Panc1 (cell line): ENCODE results near the gene FOCAD. TPM values are rescaled to one million over a fixed set of nuclear protein-coding genes. Genes with fewer than 3 reads are reported as not detected.

Experiments used
- ATAC-seq: fragments of 200-7000 bp; cut with Tn5 transposase; 2 replicates; pipeline ENCODE4 v1.9.1; 2020; ENCODE audit warnings: mild to moderate bottlenecking, moderate library complexity
- BruUV-seq: library from RNA; stranded (reverse); fragments of 400-500 nt; replicated peaks from 2 replicates; lab custom pipeline; 2021; lab: Mats Ljungman, UMichigan
- CTCF ChIA-PET: fragments of 300-600 bp; sonication (Branson Sonifier 250); formaldehyde crosslinking; loops from one replicate; lab custom pipeline; 2022; ENCODE audit warnings: antibody characterized with exemption; lab: Charles Lee
- POLR2A ChIA-PET: fragments of 300-600 bp; sonication (Branson Sonifier 250); formaldehyde crosslinking; loops from one replicate; lab custom pipeline; 2022; ENCODE audit warnings: antibody characterized with exemption; lab: Charles Lee
- DNase-seq: peaks from one replicate; pipeline ENCODE4 v3.0.0-alpha.2; 2010; ENCODE audit warnings: low read depth, low spot score
- H3K27ac ChIP-seq: 2 replicates; pipeline ENCODE4 v1.5.1; 2011; ENCODE audit warnings: mild to moderate bottlenecking, low read length, inconsistent platforms
- H3K27me3 ChIP-seq: fragments of 200-500 bp; sonication (Bioruptor generic); 2 replicates; pipeline ENCODE4 v1.6.0; 2014; ENCODE audit warnings: low read length, inconsistent platforms; ENCODE audit not compliant: control insufficient read depth, insufficient read depth
- H3K36me3 ChIP-seq: fragments of 200-500 bp; sonication (Bioruptor generic); 2 replicates; pipeline ENCODE4 v1.5.1; 2014; ENCODE audit warnings: inconsistent platforms, mild to moderate bottlenecking, low read length, moderate library complexity; ENCODE audit not compliant: control insufficient read depth, insufficient read depth
- H3K4me1 ChIP-seq: 2 replicates; pipeline ENCODE4 v1.5.1; 2011; ENCODE audit warnings: inconsistent platforms, mild to moderate bottlenecking, low read length, moderate library complexity; ENCODE audit not compliant: control insufficient read depth, insufficient read depth
- H3K4me3 ChIP-seq, 2 experiments: 2 replicates each; pipeline ENCODE4 v1.5.1; 2011 to 2012; ENCODE audit warnings: low read depth in 2 of 2, low read length in 2 of 2, mild to moderate bottlenecking in 2 of 2, inconsistent platforms in 1 of 2, moderate library complexity in 1 of 2
- H3K9me3 ChIP-seq: fragments of 200-500 bp; sonication (Bioruptor generic); 2 replicates; pipeline ENCODE4 v1.5.1; 2014; ENCODE audit warnings: low read depth, mild to moderate bottlenecking, inconsistent platforms, low read length, moderate library complexity; ENCODE audit not compliant: control insufficient read depth, insufficient read depth
- CTCF ChIP-seq: fragments of 450-650 bp; IDR thresholded peaks from 2 replicates; pipeline ENCODE4 v1.5.1; 2017; ENCODE audit warnings: mild to moderate bottlenecking
- POLR2AphosphoS5 ChIP-seq: IDR thresholded peaks from 2 replicates; pipeline ENCODE4 v1.6.1; 2012; ENCODE audit warnings: mild to moderate bottlenecking, low read depth, low read length, moderate library complexity
- REST ChIP-seq, 2 experiments: IDR thresholded peaks; 2 replicates each; pipeline ENCODE4 v1.6.1; 2011 to 2012; ENCODE audit warnings: low read depth in 2 of 2, control low read depth in 1 of 2, low read length in 1 of 2, mild to moderate bottlenecking in 1 of 2, moderate library complexity in 1 of 2; ENCODE audit not compliant: insufficient read depth in 1 of 2
- SIN3A ChIP-seq: IDR thresholded peaks from 2 replicates; pipeline ENCODE4 v1.6.1; 2012; ENCODE audit warnings: low read depth, mild to moderate bottlenecking, low read length, moderate library complexity, borderline replicate concordance; ENCODE audit not compliant: insufficient read depth
- TCF7L2 ChIP-seq: IDR thresholded peaks from 2 replicates; pipeline ENCODE4 v1.6.1; 2011; ENCODE audit warnings: mild to moderate bottlenecking, low read depth, low read length, inconsistent platforms
- in situ Hi-C: cut with HindIII; loops from 2 replicates; pipeline ENCODE4 v1.10.0; 2016; ENCODE audit warnings: low sequenced_read_pairs, low pct_unique_long_range_greater_than_20kb
- intact Hi-C: fragments of 100-400 bp; cut with micrococcal nuclease; formaldehyde crosslinking; loops from one replicate; pipeline ENCODE4 v1.10.0; 2022; ENCODE audit not compliant: unreplicated experiment
- total RNA-seq: library from RNA; stranded (reverse); gene quantifications from one replicate; pipeline ENCODE4 v1.2.1, GENCODE V29; 2021; ENCODE audit not compliant: unreplicated experiment

FOCAD gene
- total RNA-seq, 1 experiment from 2014 or later: 9.8 TPM

GRCh38 chr9:21028466-21028865 lies 344.4 kb downstream of the FOCAD start:
- intact Hi-C loops: no loop called here
- ATAC-seq: no peak
- H3K4me3 ChIP-seq: no peak overlapping the region
- in situ Hi-C loops: no loop called here
- H3K27me3 ChIP-seq: no peaks in the 10 kb centered on the region
- no peaks in the 10 kb centered on the region for H3K4me1 ChIP-seq
- BruUV-seq: no TSS peak
- ChIA-PET CTCF (no interaction called here), POLR2A (no interaction called here)
- H3K9me3 ChIP-seq: no peaks in the 10 kb centered on the region
- TF ChIP-seq REST (IDR thresholded peaks at IDR 0.05; ENCODE audit: insufficient read depth in 1 of 2, low read depth in 2 of 2, low read length in 1 of 2): no peak
- no peak for TF ChIP-seq SIN3A
- TF ChIP-seq CTCF: no peak
- TF ChIP-seq TCF7L2: no peak
- no peak for TF ChIP-seq POLR2AphosphoS5
- H3K27ac ChIP-seq: no peak overlapping the region
- DNase-seq: no peak
- no peaks in the 10 kb centered on the region for H3K36me3 ChIP-seq

GRCh38 chr9:21029661-21030060 lies 345.6 kb downstream of the FOCAD start:
- ChIA-PET CTCF (no interaction called here), POLR2A (no interaction called here)
- DNase-seq: no peak
- no peak overlapping the region for H3K4me3 ChIP-seq
- BruUV-seq: no TSS peak
- no peaks in the 10 kb centered on the region for H3K27me3 ChIP-seq
- no peaks in the 10 kb centered on the region for H3K4me1 ChIP-seq
- intact Hi-C loops: no loop called here
- no peak overlapping the region for H3K27ac ChIP-seq
- TF ChIP-seq POLR2AphosphoS5 (no peak), REST (IDR thresholded peaks at IDR 0.05; ENCODE audit: insufficient read depth in 1 of 2, low read depth in 2 of 2, low read length in 1 of 2) (no peak), SIN3A (no peak), CTCF (no peak), TCF7L2 (no peak)
- no peaks in the 10 kb centered on the region for H3K9me3 ChIP-seq
- no peaks in the 10 kb centered on the region for H3K36me3 ChIP-seq
- no peak for ATAC-seq
- in situ Hi-C loops: no loop called here
